Effector memory CD8-positive, alpha-beta T cell (primary cell): ENCODE measurements around the gene APBA2.

ENCODE experiments used
- ATAC-seq: fragments of 150-1000 bp; cut with Tn5 transposase; replicated peaks from 2 replicates; pipeline ENCODE4 v1.10.0; 2021; ENCODE audit warnings: mild to moderate bottlenecking, moderate library complexity
- DNase-seq, 3 experiments: peaks; one replicate each; pipeline ENCODE4 v3.0.0; 2021
- H3K27ac Mint-ChIP-seq, 2 donors: one replicate each; pipeline ENCODE4 v1.8.0; 2022; ENCODE audit warnings: mild to moderate bottlenecking in 2 of 2, mixed read lengths in 2 of 2, moderate library complexity in 2 of 2
- H3K27me3 Mint-ChIP-seq, 2 donors: one replicate each; pipeline ENCODE4 v1.8.0; 2022; ENCODE audit warnings: mixed read lengths in 2 of 2
- H3K36me3 Mint-ChIP-seq: one replicate; pipeline ENCODE4 v1.8.0; 2022; ENCODE audit warnings: mild to moderate bottlenecking, moderate library complexity, mixed read lengths; ENCODE audit not compliant: insufficient read depth
- H3K4me1 Mint-ChIP-seq, 2 donors: one replicate each; pipeline ENCODE4 v1.8.0; 2022; ENCODE audit warnings: low read depth in 2 of 2, mixed read lengths in 2 of 2
- H3K4me3 Mint-ChIP-seq, 2 donors: one replicate each; pipeline ENCODE4 v1.8.0; 2022; ENCODE audit warnings: mild to moderate bottlenecking in 2 of 2, mixed read lengths in 2 of 2, moderate library complexity in 2 of 2
- H3K9me3 Mint-ChIP-seq, 2 donors: one replicate each; pipeline ENCODE4 v1.8.0; 2022; ENCODE audit warnings: mixed read lengths in 2 of 2

Gene APBA2

DNA sequence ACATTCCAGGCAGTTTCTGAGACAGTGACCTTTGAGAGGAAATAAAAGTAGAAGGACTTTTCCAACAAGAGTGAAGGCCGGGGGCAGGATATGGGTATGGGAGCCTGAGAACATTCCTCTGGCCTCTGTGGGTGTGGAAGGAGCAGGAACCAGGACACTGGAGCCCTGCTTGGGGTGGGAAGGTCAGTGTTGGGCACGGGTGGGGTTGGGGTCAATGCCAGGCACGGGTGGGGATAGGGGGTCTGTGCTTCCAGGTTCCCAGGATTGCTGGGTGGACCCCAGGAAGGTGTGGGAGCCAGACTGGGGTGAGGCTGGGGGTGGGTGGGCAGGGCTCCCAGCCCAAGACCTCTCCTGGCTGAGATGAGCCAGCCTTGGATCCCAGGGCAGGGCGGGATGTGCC lies 220.3 kb downstream of the APBA2 start:
- H3K9me3 Mint-ChIP-seq = no peaks in the 10 kb centered on the region
- ATAC-seq (no peak), DNase-seq (no peak)
- H3K36me3 Mint-ChIP-seq = peaks cover 17% of the 10 kb centered on the region
- no peak overlapping the region for H3K27ac Mint-ChIP-seq
- peaks cover 6 to 14% of the 10 kb centered on the region in 2 donors for H3K4me1 Mint-ChIP-seq
- no peak overlapping the region for H3K4me3 Mint-ChIP-seq
- peaks cover 0 to 16% of the 10 kb centered on the region in 2 donors for H3K27me3 Mint-ChIP-seq

GRCh38 chr15:29106551-29107290 lies 220.9 kb downstream of the APBA2 start:
- Mint-ChIP-seq H3K4me3 (no peak overlapping the region), H3K27me3 (peaks cover 0 to 17% of the 10 kb centered on the region in 2 donors), H3K9me3 (no peaks in the 10 kb centered on the region), H3K36me3 (peaks cover 17% of the 10 kb centered on the region), H3K4me1 (peaks cover 6 to 14% of the 10 kb centered on the region in 2 donors), H3K27ac (no peak overlapping the region)
- DNase-seq (no peak), ATAC-seq (no peak)

DNA sequence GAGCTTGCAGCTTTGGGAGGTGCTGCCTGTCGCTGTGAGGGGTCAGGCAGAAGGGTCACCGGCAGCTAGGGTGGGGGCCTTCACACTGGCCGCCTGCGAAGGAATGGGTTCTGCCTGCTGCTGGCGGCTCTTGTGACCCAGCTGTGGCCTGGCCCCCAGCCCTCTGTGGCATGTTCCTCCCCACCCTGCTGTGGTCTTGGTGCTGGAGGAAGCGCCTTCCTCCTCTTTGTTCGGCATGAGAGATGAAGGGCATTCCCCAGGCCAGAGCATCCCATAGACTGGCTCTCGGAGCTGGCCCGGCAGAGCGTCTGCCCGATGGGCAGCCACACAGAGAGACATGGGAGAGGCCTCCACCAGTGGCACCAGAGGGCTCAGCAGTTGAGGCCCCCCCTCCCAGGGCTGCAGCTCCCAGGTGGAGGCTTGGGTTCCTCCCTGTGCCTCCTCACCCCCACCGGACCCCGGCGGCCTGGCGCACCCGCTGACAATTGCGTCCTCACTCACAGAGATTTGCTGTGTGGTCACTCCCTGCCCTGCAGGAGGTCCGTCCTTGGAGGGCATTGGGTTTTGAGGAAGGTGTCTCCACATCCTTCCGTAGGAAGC lies 221.6 kb downstream of the APBA2 start:
- peaks cover 13% of the 10 kb centered on the region for H3K36me3 Mint-ChIP-seq
- H3K27ac Mint-ChIP-seq = no peak overlapping the region
- no peaks in the 10 kb centered on the region for H3K9me3 Mint-ChIP-seq

DNA sequence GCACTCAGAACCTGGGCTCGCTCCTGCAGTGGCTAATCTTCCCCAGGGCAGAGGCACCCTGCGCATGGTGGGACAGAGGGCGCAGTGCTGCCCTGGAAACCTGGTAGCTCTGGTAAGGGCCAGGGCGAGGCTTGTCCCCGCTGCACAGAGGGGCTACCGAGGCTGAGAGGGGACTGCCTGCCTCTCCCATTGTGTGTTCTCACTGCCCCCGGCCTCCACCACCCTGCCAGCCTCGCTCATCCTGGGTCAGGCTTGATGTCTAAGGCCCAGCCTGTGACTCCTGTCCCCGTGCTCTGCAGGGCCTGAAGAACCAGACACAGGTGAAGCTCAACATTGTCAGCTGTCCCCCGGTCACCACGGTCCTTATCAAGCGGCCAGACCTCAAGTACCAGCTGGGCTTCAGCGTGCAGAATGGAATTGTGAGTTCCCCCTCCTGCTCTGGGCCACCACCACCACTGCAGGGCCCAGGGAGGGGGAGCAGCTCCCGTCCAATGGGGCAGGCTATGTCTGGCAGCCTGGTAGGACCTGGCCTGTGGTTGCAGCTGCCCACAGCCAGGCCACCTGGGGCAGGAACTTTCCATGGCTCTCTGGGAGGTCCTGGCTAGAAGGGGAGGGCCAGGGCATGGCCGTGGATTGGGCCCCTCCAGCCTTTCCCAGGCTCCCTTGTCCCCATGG lies 222.3 kb downstream of the APBA2 start:
- DNase-seq (no peak), ATAC-seq (no peak)
- no peak overlapping the region for H3K27ac Mint-ChIP-seq
- H3K4me1 Mint-ChIP-seq = peaks cover 6 to 15% of the 10 kb centered on the region in 2 donors
- H3K4me3 Mint-ChIP-seq = no peak overlapping the region
- no peaks in the 10 kb centered on the region for H3K9me3 Mint-ChIP-seq
- peaks cover 12% of the 10 kb centered on the region for H3K36me3 Mint-ChIP-seq
- peaks cover 0 to 26% of the 10 kb centered on the region in 2 donors for H3K27me3 Mint-ChIP-seq

More for the DNA sequence above, 221.6 kb downstream of the APBA2 start:
- H3K27me3 Mint-ChIP-seq = peaks cover 0 to 19% of the 10 kb centered on the region in 2 donors
- peaks cover 6 to 10% of the 10 kb centered on the region in 2 donors for H3K4me1 Mint-ChIP-seq
- H3K4me3 Mint-ChIP-seq = no peak overlapping the region
- DNase-seq = no peak
- ATAC-seq = no peak

GRCh38 chr15:29109762-29110161 lies 224.0 kb downstream of the APBA2 start:
- no peak overlapping the region for H3K4me3 Mint-ChIP-seq
- no peak overlapping the region for H3K27ac Mint-ChIP-seq
- peaks cover 6 to 43% of the 10 kb centered on the region in 2 donors for H3K27me3 Mint-ChIP-seq
- H3K9me3 Mint-ChIP-seq = no peaks in the 10 kb centered on the region
- peaks cover 12% of the 10 kb centered on the region for H3K36me3 Mint-ChIP-seq
- ATAC-seq = no peak
- H3K4me1 Mint-ChIP-seq = peaks cover 9 to 20% of the 10 kb centered on the region in 2 donors
- no peak for DNase-seq

GRCh38 chr15:29110176-29110575 lies 224.4 kb downstream of the APBA2 start:
- ATAC-seq (no peak), DNase-seq (no peak)
- H3K9me3 Mint-ChIP-seq = no peaks in the 10 kb centered on the region
- peaks cover 12% of the 10 kb centered on the region for H3K36me3 Mint-ChIP-seq
- H3K27me3 Mint-ChIP-seq = peaks cover 9 to 47% of the 10 kb centered on the region in 2 donors
- no peak overlapping the region for H3K4me3 Mint-ChIP-seq
- H3K4me1 Mint-ChIP-seq = peaks cover 10 to 23% of the 10 kb centered on the region in 2 donors
- no peak overlapping the region for H3K27ac Mint-ChIP-seq

DNA sequence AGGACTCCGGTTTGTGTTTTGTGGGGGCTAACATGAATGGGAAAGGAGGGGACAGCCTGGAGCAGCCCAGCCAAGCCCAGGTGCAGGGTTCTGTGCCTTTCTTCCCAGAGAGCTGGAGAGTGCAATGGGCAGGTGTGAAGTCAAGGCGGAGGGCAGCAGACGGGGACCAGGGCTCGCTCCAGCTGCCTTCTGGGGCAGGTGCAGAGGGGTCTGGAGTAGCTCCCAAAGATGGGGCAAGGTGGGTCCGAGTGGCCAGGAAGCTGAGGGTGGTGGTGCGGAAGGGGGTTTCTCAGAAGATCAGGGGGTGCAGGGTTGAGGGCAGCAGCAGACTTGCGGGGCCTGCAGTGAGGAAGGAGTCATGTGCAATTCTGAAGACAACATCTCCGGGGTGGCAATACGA lies 225.0 kb downstream of the APBA2 start:
- Mint-ChIP-seq H3K27ac (peak overlapping the region in 1 of 2 donors; percentile 44), H3K27me3 (peaks cover 9 to 45% of the 10 kb centered on the region in 2 donors), H3K36me3 (peaks cover 14% of the 10 kb centered on the region), H3K9me3 (no peaks in the 10 kb centered on the region), H3K4me3 (no peak overlapping the region), H3K4me1 (peaks cover 11 to 21% of the 10 kb centered on the region in 2 donors)
- ATAC-seq (no peak), DNase-seq (no peak)

GRCh38 chr15:29111705-29112281 lies 226.0 kb downstream of the APBA2 start:
- Mint-ChIP-seq H3K4me3 (no peak overlapping the region), H3K4me1 (peaks cover 9 to 18% of the 10 kb centered on the region in 2 donors), H3K9me3 (no peaks in the 10 kb centered on the region), H3K27ac (no peak overlapping the region), H3K27me3 (peaks cover 9 to 42% of the 10 kb centered on the region in 2 donors), H3K36me3 (peaks cover 10% of the 10 kb centered on the region)
- DNase-seq (no peak), ATAC-seq (no peak)

DNA sequence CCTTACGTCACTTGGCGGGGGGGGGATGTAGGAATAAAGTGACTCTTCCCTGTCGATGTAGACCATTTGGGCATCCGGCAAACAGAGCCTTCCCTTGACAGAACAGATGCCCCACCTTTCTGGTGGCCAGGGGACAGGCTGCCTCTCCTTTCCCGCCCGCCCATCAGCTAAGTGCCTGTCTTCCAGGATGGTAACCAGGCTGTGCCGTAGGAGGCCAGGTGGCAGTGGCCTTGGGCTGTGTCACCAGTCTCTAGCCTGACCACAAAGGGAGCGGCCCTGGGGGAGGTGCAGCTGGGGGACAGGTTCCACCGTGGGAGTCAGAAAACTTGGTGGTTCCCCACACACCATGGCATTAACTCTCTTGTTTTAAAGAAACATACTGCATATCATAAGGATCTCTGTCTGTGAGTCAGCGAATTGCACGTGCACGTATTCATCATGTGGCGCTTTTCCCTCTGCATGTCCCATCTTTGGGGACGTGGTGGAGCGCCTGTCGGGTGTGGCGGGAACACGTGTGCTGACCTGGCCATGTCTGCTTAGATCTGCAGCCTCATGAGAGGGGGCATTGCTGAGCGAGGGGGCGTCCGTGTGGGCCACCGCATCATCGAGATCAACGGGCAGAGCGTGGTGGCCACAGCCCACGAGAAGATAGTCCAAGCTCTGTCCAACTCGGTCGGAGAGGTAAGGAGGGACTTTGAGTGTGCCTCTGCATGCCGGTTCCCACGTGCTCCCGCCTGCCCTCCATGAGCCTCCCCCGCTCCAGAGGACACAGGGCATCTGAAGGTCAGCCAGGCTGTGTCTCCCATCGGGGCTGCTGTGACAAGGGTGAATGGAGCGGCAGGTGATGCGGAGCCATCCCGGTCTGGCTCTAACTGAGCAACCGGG lies 227.8 kb downstream of the APBA2 start:
- Mint-ChIP-seq H3K9me3 (no peaks in the 10 kb centered on the region), H3K4me1 (peaks cover 9 to 18% of the 10 kb centered on the region in 2 donors), H3K27me3 (peaks cover 9 to 42% of the 10 kb centered on the region in 2 donors), H3K4me3 (peak overlapping the region in 1 of 2 donors; percentile 10), H3K27ac (peak overlapping the region in 1 of 2 donors; percentile 69), H3K36me3 (peaks cover 10% of the 10 kb centered on the region)
- DNase-seq = no peak
- no peak for ATAC-seq

GRCh38 chr15:29114221-29115092 lies 228.7 kb downstream of the APBA2 start:
- DNase-seq (no peak), ATAC-seq (peak; percentile 8)
- Mint-ChIP-seq H3K9me3 (no peaks in the 10 kb centered on the region), H3K27me3 (peaks cover 9 to 42% of the 10 kb centered on the region in 2 donors), H3K27ac (no peak overlapping the region), H3K4me1 (peaks cover 9 to 18% of the 10 kb centered on the region in 2 donors), H3K36me3 (peaks cover 9% of the 10 kb centered on the region), H3K4me3 (peak overlapping the region in 1 of 2 donors; percentile 3)

GRCh38 chr15:29115093-29115991 lies 229.6 kb downstream of the APBA2 start:
- ATAC-seq (peak; percentile 4), DNase-seq (no peak)
- Mint-ChIP-seq H3K9me3 (no peaks in the 10 kb centered on the region), H3K27ac (no peak overlapping the region), H3K4me3 (peak overlapping the region in 1 of 2 donors; percentile 3), H3K27me3 (peaks cover 9 to 40% of the 10 kb centered on the region in 2 donors), H3K36me3 (peaks cover 5% of the 10 kb centered on the region), H3K4me1 (peaks cover 9 to 18% of the 10 kb centered on the region in 2 donors)
